T-helper 2 cell treated with Interferon-gamma antibody and Interleukin-4, amounts not matched to agents 100 ng/mL and 5 ng/mL, for 36 hours (primary cell): Measurements from ENCODE around the gene SMG1. TPM values are rescaled to one million over a fixed set of nuclear protein-coding genes. Genes with fewer than 3 reads are reported as not detected.

Source experiments
- intact Hi-C: fragments of 100-400 bp; cut with micrococcal nuclease; formaldehyde crosslinking; loops from one replicate; pipeline ENCODE4 v1.15.1; 2023
- total RNA-seq: library from RNA; stranded (reverse); gene quantifications from 2 replicates; pipeline ENCODE4 v1.2.3, GENCODE V29; 2022

Gene SMG1
- total RNA-seq, 1 donor from 2014 or later: 143 TPM

- intact Hi-C loops: no loop called here
Observed at GRCh38 chr16:18855196-18855595, 71.0 kb downstream of the SMG1 start.

DNA sequence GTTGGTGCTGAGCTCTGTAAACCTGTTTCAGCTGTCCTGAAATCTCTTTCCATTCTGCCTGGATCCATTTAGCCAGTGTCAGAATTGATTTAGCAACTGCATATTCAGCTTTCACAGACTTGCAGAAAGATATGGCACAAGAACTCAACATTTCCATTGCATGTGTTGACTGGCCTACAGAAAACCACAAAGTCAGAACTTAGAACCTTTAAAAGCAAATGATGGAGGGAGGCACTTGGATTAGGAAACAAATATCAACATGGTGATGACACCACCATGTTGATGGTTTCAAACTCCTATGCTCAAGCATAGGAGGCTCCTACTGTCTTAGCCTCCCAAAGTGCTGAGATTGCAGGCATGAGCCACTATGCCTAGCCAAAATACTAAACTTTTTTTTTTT lies 72.5 kb downstream of the SMG1 start:
- intact Hi-C loops: no loop called here

- intact Hi-C loops: no loop called here
Observed at GRCh38 chr16:18852647-18853046, 73.6 kb downstream of the SMG1 start.

GRCh38 chr16:18846416-18846815 lies 79.8 kb downstream of the SMG1 start:
- intact Hi-C loops: no loop called here

DNA sequence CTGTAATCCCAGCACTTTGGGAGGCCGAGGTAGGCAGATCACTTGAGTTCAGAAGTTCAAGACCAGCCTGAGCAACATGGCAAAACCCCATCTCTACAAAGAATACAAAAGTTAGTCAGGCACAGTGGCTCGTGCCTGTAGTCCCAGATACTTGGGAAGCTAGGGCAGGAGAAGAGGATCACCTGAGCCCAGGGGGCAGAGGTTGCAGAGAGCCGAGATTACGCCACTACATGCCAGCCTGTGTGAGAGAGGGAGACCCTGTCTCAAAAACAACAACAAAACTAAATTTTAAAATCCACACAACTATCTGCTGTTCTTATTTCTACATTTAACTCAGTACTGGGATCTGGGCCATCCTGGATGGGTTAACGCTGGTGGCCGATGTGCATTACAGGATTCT lies 83.6 kb downstream of the SMG1 start:
- intact Hi-C loops: no loop called here

- intact Hi-C loops: no loop called here
Observed at GRCh38 chr16:18841833-18842525, 84.2 kb downstream of the SMG1 start.

GRCh38 chr16:18839555-18839954 lies 86.7 kb downstream of the SMG1 start:
- intact Hi-C loops: no loop called here

GRCh38 chr16:18836702-18837101 lies 89.5 kb downstream of the SMG1 start:
- intact Hi-C loops: no loop called here

GRCh38 chr16:18834864-18835263 lies 91.3 kb downstream of the SMG1 start:
- intact Hi-C loops: no loop called here

DNA sequence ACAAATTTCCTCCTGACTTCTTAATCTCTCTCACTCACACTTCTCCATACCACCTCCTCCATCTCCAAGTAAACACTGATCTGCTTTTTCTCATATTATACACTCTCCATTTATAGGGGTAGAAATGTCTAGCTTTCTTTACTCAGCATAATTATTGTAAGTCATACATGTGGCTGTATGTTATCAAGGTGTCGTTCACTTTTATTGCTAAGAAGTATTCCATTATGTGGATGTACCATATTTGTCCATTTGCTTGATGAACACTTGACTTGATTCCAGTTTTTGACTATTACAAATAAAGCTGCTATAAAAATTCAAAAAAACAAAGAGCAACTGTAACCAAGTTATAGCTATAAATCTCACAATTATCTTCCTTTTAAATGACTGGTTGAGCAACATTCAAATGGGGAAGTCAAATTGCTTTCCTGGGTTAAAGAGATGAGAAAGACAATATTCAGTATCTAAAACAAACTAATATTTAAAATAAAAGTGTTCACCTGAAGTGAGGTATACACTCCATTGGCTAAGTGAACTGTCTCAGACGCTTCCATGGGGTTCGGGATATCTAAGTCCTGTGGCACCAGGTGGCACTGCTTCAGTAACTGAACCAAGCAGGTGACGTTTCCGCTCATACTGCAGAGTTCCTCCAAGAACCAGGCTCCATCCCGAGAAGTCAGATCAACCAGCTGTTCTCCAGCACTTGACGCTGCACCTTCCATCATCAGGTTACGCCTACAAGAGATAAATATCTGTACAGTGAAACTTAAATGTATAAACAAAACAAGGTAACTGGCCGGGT lies 92.3 kb downstream of the SMG1 start:
- intact Hi-C loops: no loop called here

- intact Hi-C loops: no loop called here
Observed at GRCh38 chr16:18832613-18833012, 93.6 kb downstream of the SMG1 start.

- intact Hi-C loops: no loop called here
Observed at GRCh38 chr16:18832006-18832405, 94.2 kb downstream of the SMG1 start.

DNA sequence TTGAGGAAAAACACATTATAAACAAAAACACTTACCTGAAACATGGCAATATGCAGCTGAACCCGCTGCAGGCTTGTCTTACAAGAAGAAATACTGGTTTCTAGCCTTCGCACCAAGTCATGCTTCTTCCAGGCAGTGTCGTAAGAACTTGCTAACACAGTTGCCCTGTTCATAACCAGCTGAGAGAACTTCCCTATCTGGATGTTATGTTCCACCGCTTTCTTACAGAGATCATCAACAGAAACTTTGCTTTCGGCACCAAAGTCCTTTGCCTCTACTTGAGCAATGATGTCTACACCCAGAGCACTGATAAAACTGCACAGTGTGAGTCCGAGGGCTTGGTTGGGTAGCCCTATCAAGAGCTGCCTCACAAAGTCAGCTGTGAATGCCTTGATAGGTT lies 97.0 kb downstream of the SMG1 start:
- intact Hi-C loops: no loop called here

- intact Hi-C loops: no loop called here
Observed at GRCh38 chr16:18827890-18828289, 98.3 kb downstream of the SMG1 start.

DNA sequence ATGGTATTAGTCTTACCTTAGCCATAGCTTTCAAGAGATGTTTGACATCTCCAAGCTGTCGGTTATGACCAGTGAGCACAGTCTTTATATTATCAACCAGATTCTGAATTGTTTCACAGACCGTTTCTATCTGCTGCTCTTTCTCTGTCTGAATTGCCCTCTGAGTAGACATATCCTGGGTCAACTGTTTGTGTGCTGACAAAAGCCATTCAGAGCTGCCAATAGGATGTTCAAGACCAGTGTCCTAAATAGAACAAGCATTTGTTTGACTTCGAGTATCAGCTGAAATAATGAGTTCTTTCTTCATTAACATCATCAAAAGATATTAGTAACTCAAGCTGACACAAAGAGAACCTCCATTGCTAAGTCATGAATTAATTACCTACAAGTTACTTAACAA lies 109.9 kb downstream of the SMG1 start:
- intact Hi-C loops: no loop called here

- intact Hi-C loops: no loop called here
Observed at GRCh38 chr16:18811925-18812324, 114.3 kb downstream of the SMG1 start.

DNA sequence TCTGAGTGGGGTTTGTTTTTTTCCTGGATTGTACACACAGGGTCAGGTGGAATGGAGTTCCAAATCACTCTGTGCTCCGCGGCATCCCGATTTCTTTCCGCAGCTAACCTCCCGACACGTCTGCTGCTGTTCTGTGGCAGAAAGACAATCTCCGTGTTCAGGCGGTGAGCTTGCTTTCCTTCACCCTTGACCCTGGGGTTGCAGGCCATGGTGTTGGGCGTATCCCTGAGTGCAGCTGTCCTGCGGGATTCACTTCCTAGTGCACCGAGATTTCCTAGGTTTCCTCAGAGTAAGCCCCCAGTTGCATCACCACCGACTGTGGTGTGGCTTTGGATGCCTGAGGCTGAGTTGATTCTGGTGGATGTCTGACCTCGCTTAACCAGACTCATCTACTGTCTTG lies 117.0 kb downstream of the SMG1 start:
- intact Hi-C loops: loop anchor here (10.0 kb wide), 1 partner anchor 56 kb away; no protein-coding TSS in a partner anchor

DNA sequence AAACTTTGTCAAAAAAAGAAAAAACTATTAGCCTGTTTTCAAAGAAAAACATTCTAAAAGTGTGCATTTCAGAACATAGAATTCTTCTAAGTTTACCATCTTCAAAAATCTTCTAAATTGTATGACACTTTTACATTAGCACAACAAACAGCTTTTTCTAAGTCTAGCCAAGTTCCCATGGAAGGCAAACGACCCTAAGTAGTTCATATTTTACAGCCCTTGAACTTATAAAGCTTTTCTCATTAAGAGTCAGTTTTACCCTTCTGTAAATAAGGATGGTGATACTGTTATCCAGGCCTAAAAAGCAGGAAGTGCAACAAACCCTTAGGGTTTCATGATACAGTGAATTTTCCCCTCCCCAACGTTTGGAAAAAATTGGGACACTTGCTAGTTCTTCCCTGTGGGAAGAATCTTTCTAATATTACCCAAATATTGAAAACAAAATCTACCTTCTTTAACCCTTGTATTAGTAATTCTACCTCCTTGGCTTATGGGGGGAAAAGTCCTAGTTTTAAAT lies 120.9 kb downstream of the SMG1 start:
- intact Hi-C loops: loop anchor here (10.0 kb wide), 1 partner anchor 59 kb away; no protein-coding TSS in a partner anchor

- intact Hi-C loops: loop anchor here (10.0 kb wide), 1 partner anchor 60 kb away; no protein-coding TSS in a partner anchor
Observed at GRCh38 chr16:18804540-18804939, 121.7 kb downstream of the SMG1 start.

GRCh38 chr16:18803569-18804462 lies 122.4 kb downstream of the SMG1 start:
- intact Hi-C loops: loop anchor here (10.0 kb wide), 1 partner anchor 61 kb away; no protein-coding TSS in a partner anchor

DNA sequence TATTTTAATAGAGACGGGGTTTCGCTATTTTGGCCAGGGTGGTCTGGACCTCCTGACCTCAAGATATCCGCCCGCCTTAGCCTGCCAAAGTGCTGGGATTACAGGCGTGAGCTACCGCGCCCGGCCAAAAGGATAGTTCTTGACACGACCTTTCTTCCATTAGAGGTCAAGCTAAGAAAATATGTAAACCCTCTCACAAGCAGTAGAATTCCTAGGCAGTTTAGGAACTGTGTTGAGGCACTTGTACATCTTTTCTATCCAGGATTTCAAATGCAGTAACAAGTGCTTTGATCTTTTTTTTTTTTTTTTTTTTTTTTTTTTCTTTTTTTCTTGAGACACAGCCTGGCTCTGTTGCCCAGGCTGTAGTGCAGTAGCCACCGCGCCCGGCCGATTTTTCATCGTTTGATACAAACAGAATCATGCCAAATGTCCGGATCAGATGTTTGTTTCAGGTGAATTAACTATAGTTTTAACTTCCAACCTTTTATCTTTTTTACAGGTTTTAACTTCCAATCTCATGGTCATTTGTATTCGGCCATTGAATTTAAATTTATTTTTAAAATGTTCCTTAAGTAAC lies 123.4 kb downstream of the SMG1 start:
- intact Hi-C loops: loop anchor here (10.0 kb wide), 1 partner anchor 62 kb away; no protein-coding TSS in a partner anchor
